ENCODE data around the gene AIG1.

Gene AIG1

GRCh38 chr6:143213859-143214376 lies 153.2 kb downstream of the AIG1 start:
- ATAC-seq (replicated peaks) (no peak), DNase-seq (no peak)
- H3K9me3 Mint-ChIP-seq = no peaks in the 10 kb centered on the region
- H3K4me3 Mint-ChIP-seq = no peak overlapping the region
- peaks cover 2% of the 10 kb centered on the region for H3K36me3 Mint-ChIP-seq (ENCODE audit: insufficient read depth)
- no peaks in the 10 kb centered on the region for H3K27me3 Mint-ChIP-seq
- H3K4me1 Mint-ChIP-seq (ENCODE audit: low read depth in 2 of 2) = no peaks in the 10 kb centered on the region
- no peak overlapping the region for H3K27ac Mint-ChIP-seq

- H3K36me3 Mint-ChIP-seq (ENCODE audit: insufficient read depth) = peaks cover 3% of the 10 kb centered on the region
- H3K27ac Mint-ChIP-seq = no peak overlapping the region
- ATAC-seq (replicated peaks) (no peak), DNase-seq (no peak)
- H3K9me3 Mint-ChIP-seq = no peaks in the 10 kb centered on the region
- H3K4me1 Mint-ChIP-seq (ENCODE audit: low read depth in 2 of 2) = no peaks in the 10 kb centered on the region
- H3K4me3 Mint-ChIP-seq = no peak overlapping the region
- no peaks in the 10 kb centered on the region for H3K27me3 Mint-ChIP-seq
Observed at GRCh38 chr6:143215363-143215762, 154.7 kb downstream of the AIG1 start.

- no peak overlapping the region for H3K4me3 Mint-ChIP-seq
- H3K36me3 Mint-ChIP-seq (ENCODE audit: insufficient read depth) = peaks cover 3% of the 10 kb centered on the region
- ATAC-seq (replicated peaks) (no peak), DNase-seq (no peak)
- no peaks in the 10 kb centered on the region for H3K9me3 Mint-ChIP-seq
- H3K27ac Mint-ChIP-seq = no peak overlapping the region
- no peaks in the 10 kb centered on the region for H3K27me3 Mint-ChIP-seq
- H3K4me1 Mint-ChIP-seq (ENCODE audit: low read depth in 2 of 2) = no peaks in the 10 kb centered on the region
Observed at GRCh38 chr6:143215771-143216170, 155.1 kb downstream of the AIG1 start.

- H3K27me3 Mint-ChIP-seq = no peaks in the 10 kb centered on the region
- no peak overlapping the region for H3K4me3 Mint-ChIP-seq
- H3K4me1 Mint-ChIP-seq (ENCODE audit: low read depth in 2 of 2) = no peaks in the 10 kb centered on the region
- no peak overlapping the region for H3K27ac Mint-ChIP-seq
- no peak for DNase-seq
- ATAC-seq (replicated peaks) = no peak
- H3K9me3 Mint-ChIP-seq = no peaks in the 10 kb centered on the region
- peaks cover 3% of the 10 kb centered on the region for H3K36me3 Mint-ChIP-seq (ENCODE audit: insufficient read depth)
Observed at GRCh38 chr6:143218233-143218632, 157.5 kb downstream of the AIG1 start.

- peaks cover 3% of the 10 kb centered on the region for H3K36me3 Mint-ChIP-seq (ENCODE audit: insufficient read depth)
- H3K4me3 Mint-ChIP-seq = no peak overlapping the region
- DNase-seq (no peak), ATAC-seq (replicated peaks) (no peak)
- H3K9me3 Mint-ChIP-seq = no peaks in the 10 kb centered on the region
- H3K27ac Mint-ChIP-seq = no peak overlapping the region
- no peaks in the 10 kb centered on the region for H3K4me1 Mint-ChIP-seq (ENCODE audit: low read depth in 2 of 2)
- peaks cover 0 to 6% of the 10 kb centered on the region in 2 donors for H3K27me3 Mint-ChIP-seq
Observed at GRCh38 chr6:143221698-143222097, 161.0 kb downstream of the AIG1 start.

- H3K27me3 Mint-ChIP-seq = peaks cover 0 to 6% of the 10 kb centered on the region in 2 donors
- no peaks in the 10 kb centered on the region for H3K4me1 Mint-ChIP-seq (ENCODE audit: low read depth in 2 of 2)
- H3K36me3 Mint-ChIP-seq (ENCODE audit: insufficient read depth) = peaks cover 3% of the 10 kb centered on the region
- H3K4me3 Mint-ChIP-seq = no peak overlapping the region
- ATAC-seq (replicated peaks) = no peak
- H3K9me3 Mint-ChIP-seq = no peaks in the 10 kb centered on the region
- H3K27ac Mint-ChIP-seq = no peak overlapping the region
- no peak for DNase-seq
Observed at GRCh38 chr6:143222310-143222709, 161.6 kb downstream of the AIG1 start.

- no peaks in the 10 kb centered on the region for H3K9me3 Mint-ChIP-seq
- no peak overlapping the region for H3K27ac Mint-ChIP-seq
Observed at GRCh38 chr6:143222801-143223231, 162.1 kb downstream of the AIG1 start.

GRCh38 chr6:143223895-143224294 lies 163.2 kb downstream of the AIG1 start:
- Mint-ChIP-seq H3K27ac (no peak overlapping the region), H3K4me1 (ENCODE audit: low read depth in 2 of 2) (no peaks in the 10 kb centered on the region), H3K36me3 (ENCODE audit: insufficient read depth) (peaks cover under 1% of the 10 kb centered on the region), H3K4me3 (no peak overlapping the region), H3K9me3 (no peaks in the 10 kb centered on the region), H3K27me3 (peaks cover 0 to 6% of the 10 kb centered on the region in 2 donors)
- ATAC-seq (replicated peaks) (no peak), DNase-seq (no peak)

More at GRCh38 chr6:143222801-143223231, 162.1 kb downstream of the AIG1 start:
- no peak overlapping the region for H3K4me3 Mint-ChIP-seq
- ATAC-seq (replicated peaks) = no peak
- peaks cover 3% of the 10 kb centered on the region for H3K36me3 Mint-ChIP-seq (ENCODE audit: insufficient read depth)
- peaks cover 0 to 6% of the 10 kb centered on the region in 2 donors for H3K27me3 Mint-ChIP-seq
- H3K4me1 Mint-ChIP-seq (ENCODE audit: low read depth in 2 of 2) = no peaks in the 10 kb centered on the region
- DNase-seq = no peak

GRCh38 chr6:143224516-143224915 lies 163.8 kb downstream of the AIG1 start:
- ATAC-seq (replicated peaks) (no peak), DNase-seq (no peak)
- H3K4me3 Mint-ChIP-seq = no peak overlapping the region
- H3K27ac Mint-ChIP-seq = no peak overlapping the region
- H3K4me1 Mint-ChIP-seq (ENCODE audit: low read depth in 2 of 2) = no peaks in the 10 kb centered on the region
- H3K27me3 Mint-ChIP-seq = peaks cover 0 to 6% of the 10 kb centered on the region in 2 donors
- no peaks in the 10 kb centered on the region for H3K9me3 Mint-ChIP-seq
- H3K36me3 Mint-ChIP-seq (ENCODE audit: insufficient read depth) = no peaks in the 10 kb centered on the region

- Mint-ChIP-seq H3K27me3 (peaks cover 0 to 6% of the 10 kb centered on the region in 2 donors), H3K4me3 (no peak overlapping the region), H3K27ac (no peak overlapping the region), H3K9me3 (no peaks in the 10 kb centered on the region), H3K36me3 (ENCODE audit: insufficient read depth) (no peaks in the 10 kb centered on the region), H3K4me1 (ENCODE audit: low read depth in 2 of 2) (no peaks in the 10 kb centered on the region)
- DNase-seq (no peak), ATAC-seq (replicated peaks) (no peak)
Observed at GRCh38 chr6:143225929-143226328, 165.2 kb downstream of the AIG1 start.

GRCh38 chr6:143227675-143228074 lies 167.0 kb downstream of the AIG1 start:
- DNase-seq = no peak
- H3K4me3 Mint-ChIP-seq = no peak overlapping the region
- no peaks in the 10 kb centered on the region for H3K4me1 Mint-ChIP-seq (ENCODE audit: low read depth in 2 of 2)
- peaks cover 0 to 6% of the 10 kb centered on the region in 2 donors for H3K27me3 Mint-ChIP-seq
- ATAC-seq (replicated peaks) = no peak
- H3K9me3 Mint-ChIP-seq = no peaks in the 10 kb centered on the region
- no peak overlapping the region for H3K27ac Mint-ChIP-seq
- no peaks in the 10 kb centered on the region for H3K36me3 Mint-ChIP-seq (ENCODE audit: insufficient read depth)

GRCh38 chr6:143229400-143229799 lies 168.7 kb downstream of the AIG1 start:
- no peaks in the 10 kb centered on the region for H3K36me3 Mint-ChIP-seq (ENCODE audit: insufficient read depth)
- DNase-seq (no peak), ATAC-seq (replicated peaks) (no peak)
- no peaks in the 10 kb centered on the region for H3K9me3 Mint-ChIP-seq
- no peaks in the 10 kb centered on the region for H3K4me1 Mint-ChIP-seq (ENCODE audit: low read depth in 2 of 2)
- H3K27ac Mint-ChIP-seq = no peak overlapping the region
- no peak overlapping the region for H3K4me3 Mint-ChIP-seq
- no peaks in the 10 kb centered on the region for H3K27me3 Mint-ChIP-seq

- Mint-ChIP-seq H3K4me1 (ENCODE audit: low read depth in 2 of 2) (no peaks in the 10 kb centered on the region), H3K4me3 (no peak overlapping the region), H3K27ac (no peak overlapping the region), H3K36me3 (ENCODE audit: insufficient read depth) (no peaks in the 10 kb centered on the region), H3K27me3 (no peaks in the 10 kb centered on the region), H3K9me3 (no peaks in the 10 kb centered on the region)
- peak; percentile 4 to 12 (median 9) for DNase-seq
- ATAC-seq (replicated peaks) = no peak
Observed at GRCh38 chr6:143232849-143233248, 172.2 kb downstream of the AIG1 start.

- Mint-ChIP-seq H3K4me1 (ENCODE audit: low read depth in 2 of 2) (no peaks in the 10 kb centered on the region), H3K36me3 (ENCODE audit: insufficient read depth) (no peaks in the 10 kb centered on the region), H3K4me3 (no peak overlapping the region), H3K27me3 (no peaks in the 10 kb centered on the region), H3K27ac (no peak overlapping the region), H3K9me3 (no peaks in the 10 kb centered on the region)
- DNase-seq = no peak
- ATAC-seq (replicated peaks) = no peak
Observed at GRCh38 chr6:143233554-143234285, 173.0 kb downstream of the AIG1 start.

Measured in effector memory CD8-positive, alpha-beta T cell (primary cell).